Common myeloid progenitor, CD34-positive (primary cell): Measurements from ENCODE around the gene NEU3.

Experiments used
- CTCF ChIA-PET: fragments of 350-600 bp; sonication (Branson Sonifier 250); formaldehyde crosslinking; loops from one replicate; lab custom pipeline; 2021; ENCODE audit warnings: antibody characterized with exemption; lab: Charles Lee
- POLR2A ChIA-PET: fragments of 350-600 bp; sonication (Branson Sonifier 250); formaldehyde crosslinking; loops from one replicate; lab custom pipeline; 2021; ENCODE audit warnings: antibody characterized with exemption; lab: Charles Lee
- DNase-seq, 3 donors: peaks; one replicate each; pipeline versions ENCODE4 v3.0.0 to v3.0.0-alpha.2; 2013
- H3K27ac ChIP-seq, 2 experiments: 1 replicate in 1 of 2; 2 replicates in 1 of 2; pipeline ENCODE4 v1.7.0; 2013; ENCODE audit warnings: inconsistent platforms in 2 of 2, low read length in 2 of 2, mild to moderate bottlenecking in 2 of 2, low read depth in 1 of 2, moderate library complexity in 1 of 2; ENCODE audit not compliant: severe bottlenecking in 2 of 2, insufficient read depth in 1 of 2, poor library complexity in 1 of 2
- H3K27me3 ChIP-seq, 5 experiments: replicated peaks in 2 of 5; 1 replicate in 3 of 5; 2 replicates in 2 of 5; pipeline versions ENCODE4 v1.6.1 to v1.7.0; 2013; ENCODE audit warnings: low read length in 4 of 5, mild to moderate bottlenecking in 2 of 5, moderate library complexity in 2 of 5, inconsistent platforms in 1 of 5; ENCODE audit not compliant: insufficient read depth in 5 of 5, control insufficient read depth in 4 of 5
- H3K36me3 ChIP-seq, 4 experiments: 1 replicate in 2 of 4; 2 replicates in 2 of 4; pipeline versions ENCODE4 v1.6.1 to v1.7.0; 2013; ENCODE audit warnings: low read length in 3 of 4, control low read depth in 1 of 4, mild to moderate bottlenecking in 1 of 4; ENCODE audit not compliant: control insufficient read depth in 4 of 4, insufficient read depth in 4 of 4
- H3K4me1 ChIP-seq, 4 experiments: 1 replicate in 3 of 4; 2 replicates in 1 of 4; pipeline versions ENCODE4 v1.6.1 to v1.7.1; 2013; ENCODE audit warnings: low read length in 3 of 4, mild to moderate bottlenecking in 3 of 4, control low read depth in 1 of 4, inconsistent platforms in 1 of 4, moderate library complexity in 1 of 4; ENCODE audit not compliant: control insufficient read depth in 4 of 4, insufficient read depth in 4 of 4; ENCODE audit errors: control extremely low read depth in 1 of 4
- H3K4me3 ChIP-seq, 7 experiments: 1 replicate in 4 of 7; 2 replicates in 3 of 7; pipeline versions ENCODE4 v1.5.1 to v1.7.0; 2013; ENCODE audit warnings: mild to moderate bottlenecking in 7 of 7, low read length in 6 of 7, moderate library complexity in 6 of 7, inconsistent platforms in 2 of 7, low read depth in 2 of 7, control low read depth in 1 of 7; ENCODE audit not compliant: insufficient read depth in 4 of 7, control insufficient read depth in 1 of 7; ENCODE audit errors: extremely low read depth in 1 of 7
- H3K9me3 ChIP-seq, 5 experiments: 1 replicate in 4 of 5; 2 replicates in 1 of 5; pipeline versions ENCODE4 v1.6.1 to v1.7.1; 2013; ENCODE audit warnings: low read length in 4 of 5, mild to moderate bottlenecking in 2 of 5, inconsistent platforms in 1 of 5, low read depth in 1 of 5, moderate library complexity in 1 of 5; ENCODE audit not compliant: control insufficient read depth in 4 of 5, insufficient read depth in 2 of 5; ENCODE audit errors: control extremely low read depth in 1 of 5
- WGBS: methylation state at CpG from one replicate; pipeline ENCODE4 v1.1.5; 2013; ENCODE audit not compliant: insufficient coverage; 5-methylcytosine and 5-hydroxymethylcytosine counted together

Gene NEU3

GRCh38 chr11:74990941-74991340 lies 2.2 kb downstream of the NEU3 start:
- ChIA-PET CTCF (no interaction called here), POLR2A (no interaction called here)
- Histone ChIP-seq H3K4me3 (no peak overlapping the region), H3K27me3 (no peaks in the 10 kb centered on the region), H3K36me3 (peaks cover 11 to 15% (median 12%) of the 10 kb centered on the region in 4 experiments), H3K4me1 (peaks cover 8 to 26% (median 16%) of the 10 kb centered on the region in 4 experiments), H3K27ac (no peak overlapping the region), H3K9me3 (no peaks in the 10 kb centered on the region)
- no peak for DNase-seq
- no CpG with 5 or more reads among the region's 1 CpG for WGBS

DNA sequence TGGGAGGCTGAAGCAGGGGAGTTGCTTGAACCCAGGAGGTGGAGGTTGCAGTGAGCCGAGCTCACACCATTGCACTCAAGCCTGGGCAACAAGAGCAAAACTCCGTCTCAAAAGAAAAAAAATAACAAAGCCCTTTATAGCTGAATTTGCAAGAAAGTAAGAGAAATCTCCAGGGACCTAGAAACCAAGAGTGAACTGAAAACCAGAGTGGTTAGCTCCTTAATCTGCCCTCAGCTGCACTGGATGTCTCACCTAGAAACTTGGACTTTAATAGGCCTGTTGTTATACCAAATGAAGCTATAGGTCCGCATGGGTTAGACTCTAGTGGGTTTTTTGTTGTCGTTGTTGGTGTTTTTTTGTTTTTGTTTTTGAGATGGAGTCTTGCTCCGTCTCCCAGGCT lies 4.1 kb downstream of the NEU3 start:
- Histone ChIP-seq H3K27me3 (no peaks in the 10 kb centered on the region), H3K4me1 (peaks cover 8 to 26% (median 15%) of the 10 kb centered on the region in 4 experiments), H3K9me3 (no peaks in the 10 kb centered on the region), H3K4me3 (no peak overlapping the region), H3K36me3 (peaks cover 13 to 25% (median 15%) of the 10 kb centered on the region in 4 experiments), H3K27ac (no peak overlapping the region)
- no peak for DNase-seq
- CTCF ChIA-PET, result interaction anchor here (1.4 kb wide), 1 partner anchor 29 kb away, joined by 3 read pairs; no protein-coding TSS in a partner anchor
- POLR2A ChIA-PET, result no interaction called here
- WGBS, result 100% methylated on average over 3 of the region's 5 CpGs

DNA sequence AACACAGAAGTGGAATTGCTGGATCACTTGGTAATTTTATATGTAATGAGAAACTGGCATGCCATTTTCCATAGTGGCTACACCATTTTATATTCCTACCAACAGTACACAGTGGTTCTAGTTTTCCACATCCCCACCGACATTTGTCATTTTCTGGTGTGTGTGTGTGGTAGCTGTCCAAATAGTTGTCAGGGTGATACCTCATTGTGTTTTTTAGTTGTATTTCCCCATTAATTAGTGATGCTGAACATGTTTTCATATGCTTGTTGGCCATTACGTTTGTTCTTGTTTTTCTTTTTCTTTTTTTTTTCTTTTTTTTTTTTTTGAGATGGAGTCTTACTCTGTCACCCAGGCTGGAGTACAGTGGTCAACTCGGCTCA lies 12.2 kb downstream of the NEU3 start:
- ChIA-PET CTCF (interaction anchor here (1.0 to 1.9 kb wide), 2 partner anchors 15 to 72 kb away, joined by 3 to 6 read pairs; no protein-coding TSS in a partner anchor), POLR2A (no interaction called here)
- no peak overlapping the region for H3K27ac ChIP-seq

DNA sequence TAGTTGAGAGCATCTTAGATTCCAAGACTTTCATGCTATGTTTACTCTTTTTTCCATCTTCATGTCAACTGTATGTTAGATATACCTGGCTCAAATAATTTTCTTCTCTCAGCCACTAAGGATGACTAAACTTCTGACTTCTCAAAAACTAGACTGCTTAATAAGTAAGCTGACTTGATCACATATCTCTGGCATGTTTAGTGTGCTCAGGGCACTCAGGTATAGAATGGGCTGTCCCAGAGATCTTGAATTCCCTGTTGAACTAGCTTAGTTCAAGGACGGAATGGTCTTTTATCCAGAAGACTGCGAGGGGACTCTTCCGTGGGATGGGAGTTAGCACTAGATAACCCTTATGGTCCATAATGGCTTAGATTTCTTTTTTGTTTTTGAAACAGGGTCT lies 13.0 kb downstream of the NEU3 start:
- H3K27ac ChIP-seq, result no peak overlapping the region
- ChIA-PET POLR2A (no interaction called here), CTCF (interaction anchor here (1.5 to 1.9 kb wide), 3 partner anchors 10 to 73 kb away, joined by 3 to 6 read pairs (median 4); no protein-coding TSS in a partner anchor)
- H3K36me3 ChIP-seq, result peaks cover 13 to 38% (median 25%) of the 10 kb centered on the region in 4 experiments
- no peaks in the 10 kb centered on the region for H3K27me3 ChIP-seq
- H3K4me3 ChIP-seq, result no peak overlapping the region
- H3K9me3 ChIP-seq, result no peaks in the 10 kb centered on the region
- WGBS, result 97% methylated on average over 3 of the region's 3 CpGs
- H3K4me1 ChIP-seq, result no peaks in the 10 kb centered on the region
- DNase-seq, result no peak

More for the DNA sequence above, 12.2 kb downstream of the NEU3 start:
- Histone ChIP-seq H3K36me3 (peaks cover 7 to 33% (median 19%) of the 10 kb centered on the region in 4 experiments), H3K9me3 (no peaks in the 10 kb centered on the region), H3K27me3 (no peaks in the 10 kb centered on the region), H3K4me1 (no peaks in the 10 kb centered on the region), H3K4me3 (no peak overlapping the region)
- DNase-seq, result no peak
- no CpG with 5 or more reads among the region's 3 CpGs for WGBS

DNA sequence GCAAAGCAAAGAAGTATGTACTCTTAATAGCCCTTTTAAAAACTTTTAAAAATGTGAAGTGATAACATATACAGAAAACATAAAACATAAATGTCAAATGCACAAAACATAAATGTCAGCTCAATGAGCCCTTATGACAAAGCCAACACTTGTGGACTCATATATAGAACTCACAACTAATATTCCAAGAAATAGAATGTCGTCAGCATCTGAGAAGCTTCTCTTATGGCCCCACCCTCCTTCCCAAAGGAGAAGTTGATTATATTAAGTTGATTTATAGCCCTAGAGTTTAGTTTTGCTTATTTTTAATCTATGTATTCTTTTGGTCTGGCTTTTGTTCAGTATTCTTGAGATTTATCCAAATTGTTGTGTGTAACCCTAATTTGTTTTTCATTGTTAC lies 13.8 kb downstream of the NEU3 start:
- no peaks in the 10 kb centered on the region for H3K9me3 ChIP-seq
- H3K4me3 ChIP-seq, result no peak overlapping the region
- WGBS, result no CpG with 5 or more reads among the region's 1 CpG
- POLR2A ChIA-PET, result no interaction called here
- DNase-seq, result no peak
- peaks cover 12 to 41% (median 30%) of the 10 kb centered on the region in 4 experiments for H3K36me3 ChIP-seq
- no peaks in the 10 kb centered on the region for H3K4me1 ChIP-seq
- no peaks in the 10 kb centered on the region for H3K27me3 ChIP-seq
- H3K27ac ChIP-seq, result no peak overlapping the region
- CTCF ChIA-PET, result interaction anchor here (1.5 to 1.9 kb wide), 3 partner anchors 9 to 74 kb away, joined by 3 to 6 read pairs (median 4); no protein-coding TSS in a partner anchor

DNA sequence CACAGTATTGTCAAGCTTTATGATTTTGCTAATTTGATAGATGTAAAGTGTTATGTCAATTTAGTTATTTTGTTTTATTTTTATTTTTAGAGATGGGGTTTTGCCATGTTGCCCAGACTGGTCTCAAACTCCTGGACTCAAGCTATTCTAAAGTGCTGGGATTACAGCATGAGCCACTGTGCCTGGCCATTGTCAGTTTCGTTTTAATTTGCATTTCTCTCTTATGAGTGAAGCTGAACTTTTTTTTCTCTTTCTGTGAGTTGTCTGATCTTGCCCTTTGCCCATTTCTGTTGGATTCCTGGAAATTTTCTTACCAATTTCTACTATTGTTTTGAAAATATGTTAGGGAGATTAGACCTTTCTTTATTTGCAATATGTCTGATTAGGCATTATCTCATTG lies 15.5 kb downstream of the NEU3 start:
- H3K36me3 ChIP-seq, result peaks cover 14 to 45% (median 39%) of the 10 kb centered on the region in 4 experiments
- no peak overlapping the region for H3K4me3 ChIP-seq
- H3K27ac ChIP-seq, result no peak overlapping the region
- no peak for DNase-seq
- no peaks in the 10 kb centered on the region for H3K9me3 ChIP-seq
- H3K4me1 ChIP-seq, result no peaks in the 10 kb centered on the region
- 100% methylated on average over 1 of the region's 1 CpG for WGBS
- POLR2A ChIA-PET, result interaction anchor here (0.6 kb wide), 1 partner anchor 11 kb away, joined by 5 read pairs; no protein-coding TSS in a partner anchor
- no peaks in the 10 kb centered on the region for H3K27me3 ChIP-seq
- CTCF ChIA-PET, result no interaction called here

DNA sequence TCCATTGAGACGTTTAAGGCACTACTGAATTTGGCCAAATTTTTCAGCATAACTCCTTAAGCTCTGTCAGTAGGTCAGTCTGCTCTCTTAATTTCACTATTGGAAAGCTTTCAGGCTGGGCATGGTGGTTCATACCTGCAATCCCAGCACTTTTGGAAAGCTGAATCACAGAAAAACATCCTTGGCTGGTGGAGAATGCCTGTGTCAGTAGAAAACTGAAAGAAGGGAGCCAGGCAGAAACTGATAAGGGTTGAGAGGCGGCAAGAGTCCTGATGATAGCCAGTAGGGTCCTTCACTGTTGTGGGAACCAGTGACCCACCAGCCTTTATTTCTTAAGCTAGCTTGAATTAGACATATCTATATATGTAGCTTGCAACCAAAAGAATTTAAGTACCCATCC lies 22.6 kb downstream of the NEU3 start:
- Histone ChIP-seq H3K36me3 (peaks cover 17 to 60% (median 39%) of the 10 kb centered on the region in 4 experiments), H3K4me3 (no peak overlapping the region), H3K27me3 (no peaks in the 10 kb centered on the region), H3K4me1 (no peaks in the 10 kb centered on the region), H3K27ac (no peak overlapping the region), H3K9me3 (no peaks in the 10 kb centered on the region)
- POLR2A ChIA-PET, result no interaction called here
- WGBS, result 100% methylated on average over 1 of the region's 2 CpGs
- CTCF ChIA-PET, result interaction anchor here (1.1 to 2.5 kb wide), 3 partner anchors 9 to 349 kb away, joined by 3 to 8 read pairs (median 4); no protein-coding TSS in a partner anchor
- no peak for DNase-seq
